Keratinocyte (primary cell): ENCODE data around the gene UMODL1. TPM values are rescaled to one million over a fixed set of nuclear protein-coding genes. Genes with fewer than 3 reads are reported as not detected.

Source experiments
- DNase-seq: peaks from one replicate; pipeline ENCODE4 v3.0.0-alpha.2; 2011; ENCODE audit warnings: low read depth, missing footprints, low spot score
- FAIRE-seq: peaks from 2 replicates; lab custom pipeline; 2011; peaks lifted over from hg19 to GRCh38; lab: Jason Lieb, UNC
- H2AFZ ChIP-seq: 2 replicates; pipeline ENCODE4 v1.6.0; 2012; ENCODE audit warnings: low read length, control low read depth, inconsistent platforms; ENCODE audit not compliant: control insufficient read depth
- H3K27ac ChIP-seq: 2 replicates; pipeline ENCODE4 v1.5.1; 2011; ENCODE audit warnings: low read length; ENCODE audit not compliant: control insufficient read depth, insufficient read depth
- H3K27me3 ChIP-seq: 3 replicates; pipeline ENCODE4 v1.6.0; 2011; ENCODE audit warnings: low read length; ENCODE audit not compliant: control insufficient read depth, insufficient read depth; ENCODE audit errors: extremely low read depth
- H3K36me3 ChIP-seq, 2 experiments: 2 replicates in 1 of 2; 3 replicates in 1 of 2; pipeline ENCODE4 v1.5.1; 2011; ENCODE audit warnings: low read length in 2 of 2, mild to moderate bottlenecking in 1 of 2; ENCODE audit not compliant: control insufficient read depth in 2 of 2, insufficient read depth in 2 of 2; ENCODE audit errors: extremely low read depth in 1 of 2
- H3K4me1 ChIP-seq: 3 replicates; pipeline ENCODE4 v1.5.1; 2011; ENCODE audit warnings: low read length; ENCODE audit not compliant: control insufficient read depth, insufficient read depth; ENCODE audit errors: extremely low read depth
- H3K4me2 ChIP-seq: 3 replicates; pipeline ENCODE4 v1.6.0; 2011; ENCODE audit warnings: low read depth, low read length; ENCODE audit not compliant: control insufficient read depth, insufficient read depth; ENCODE audit errors: extremely low read depth
- H3K4me3 ChIP-seq, 3 experiments: fragments of 200-600 bp in 1 of 3; sonication (generic) in 1 of 3; 2 replicates in 2 of 3; 3 replicates in 1 of 3; pipeline ENCODE4 v1.5.1; 2011 to 2016; ENCODE audit warnings: low read length in 3 of 3, mild to moderate bottlenecking in 3 of 3, control low read depth in 2 of 3, inconsistent platforms in 1 of 3, low read depth in 1 of 3, mixed read lengths in 1 of 3, mixed run types in 1 of 3, moderate library complexity in 1 of 3; ENCODE audit not compliant: control insufficient read depth in 2 of 3, insufficient read depth in 2 of 3; ENCODE audit errors: extremely low read depth in 1 of 3
- H3K79me2 ChIP-seq: 2 replicates; pipeline ENCODE4 v1.6.0; 2012; ENCODE audit warnings: low read length; ENCODE audit not compliant: control insufficient read depth, insufficient read depth
- H3K9ac ChIP-seq: 3 replicates; pipeline ENCODE4 v1.6.0; 2011; ENCODE audit warnings: low read length; ENCODE audit not compliant: control insufficient read depth, insufficient read depth; ENCODE audit errors: extremely low read depth
- H3K9me1 ChIP-seq: 3 replicates; pipeline ENCODE4 v1.6.0; 2011; ENCODE audit warnings: low read length; ENCODE audit not compliant: control insufficient read depth, insufficient read depth; ENCODE audit errors: extremely low read depth
- H3K9me3 ChIP-seq: 2 replicates; pipeline ENCODE4 v1.5.1; 2012; ENCODE audit warnings: low read depth, low read length; ENCODE audit not compliant: control insufficient read depth
- H4K20me1 ChIP-seq: 3 replicates; pipeline ENCODE4 v1.6.0; 2011; ENCODE audit warnings: low read length; ENCODE audit not compliant: control insufficient read depth, insufficient read depth; ENCODE audit errors: extremely low read depth
- CTCF ChIP-seq, 3 experiments: IDR thresholded peaks in 1 of 3; conservative IDR thresholded peaks in 1 of 3; optimal IDR thresholded peaks in 1 of 3; 2 replicates in 2 of 3; 3 replicates in 1 of 3; pipeline versions ENCODE3 to v1.5.1; 2011; ENCODE audit warnings: low read length in 3 of 3, mild to moderate bottlenecking in 3 of 3, moderate library complexity in 2 of 3, control low read depth in 1 of 3, inconsistent platforms in 1 of 3; ENCODE audit not compliant: insufficient read depth in 2 of 3; ENCODE audit errors: extremely low read depth in 1 of 3
- EZH2 ChIP-seq: IDR thresholded peaks from one replicate; pipeline ENCODE4 v1.6.1; 2012; ENCODE audit warnings: inconsistent platforms, mild to moderate bottlenecking, low read length, moderate library complexity
- dilution Hi-C: fragments of 300-500 bp; cut with MboI; formaldehyde crosslinking; loops from one replicate; pipeline ENCODE4 v1.7.0; 2020; ENCODE audit warnings: low sequenced_read_pairs; ENCODE audit not compliant: extremely low pct_ligation_motif_present
- polyA plus RNA-seq, 5 experiments: library from polyadenylated mRNA; depleted of rRNA in 3 of 5; stranded (reverse) in 3 of 5; stranded (forward) in 1 of 5; unstranded in 1 of 5; fragments of >200 nt; gene quantifications; 1 replicate in 1 of 5; 2 replicates in 3 of 5; 3 replicates in 1 of 5; pipeline versions ENCODE4 v1.2.1 to v1.2.3, GENCODE V29; 2011 to 2012; ENCODE audit warnings: missing spikeins in 2 of 5, low read depth in 1 of 5, low replicate concordance in 1 of 5

UMODL1 gene
- polyA plus RNA-seq, 1 donor (not counting 4 experiments of a cell fraction or from before 2014, with no cell fraction given) = 0.03 TPM

GRCh38 chr21:42080788-42081083 is 9.6 kb downstream of the UMODL1 start:
- no peak overlapping the region for H3K4me2 ChIP-seq
- FAIRE-seq = peak; percentile 66

GRCh38 chr21:42081138-42081537 is 10.0 kb downstream of the UMODL1 start:
- H3K9me1 ChIP-seq = no peaks in the 10 kb centered on the region
- H3K4me2 ChIP-seq = no peak overlapping the region
- H3K27me3 ChIP-seq = peaks cover 9% of the 10 kb centered on the region
- no peak overlapping the region for H2AFZ ChIP-seq
- no peaks in the 10 kb centered on the region for H3K36me3 ChIP-seq
- no peak overlapping the region for H3K9ac ChIP-seq
- H4K20me1 ChIP-seq = no peaks in the 10 kb centered on the region
- dilution Hi-C loops = no loop called here
- FAIRE-seq = no peak
- H3K27ac ChIP-seq = no peak overlapping the region
- no peak for DNase-seq
- TF ChIP-seq CTCF (optimal IDR thresholded peaks at IDR 0.05 in 1 of 3, IDR thresholded peaks at IDR 0.05 in 1 of 3, conservative IDR thresholded peaks at IDR 0.05 in 1 of 3; ENCODE audit: extremely low read depth in 1 of 3, insufficient read depth in 2 of 3, low read length in 3 of 3) = no peak
- no peak for TF ChIP-seq EZH2
- H3K9me3 ChIP-seq = no peaks in the 10 kb centered on the region
- H3K4me1 ChIP-seq = peaks cover 13% of the 10 kb centered on the region
- H3K79me2 ChIP-seq = no peaks in the 10 kb centered on the region
- H3K4me3 ChIP-seq = no peak overlapping the region

More at GRCh38 chr21:42080788-42081083, 9.6 kb downstream of the UMODL1 start:
- no peak overlapping the region for H2AFZ ChIP-seq
- peaks cover 13% of the 10 kb centered on the region for H3K4me1 ChIP-seq
- H3K36me3 ChIP-seq = no peaks in the 10 kb centered on the region
- no peaks in the 10 kb centered on the region for H3K9me3 ChIP-seq
- no peaks in the 10 kb centered on the region for H4K20me1 ChIP-seq
- H3K9ac ChIP-seq = no peak overlapping the region
- dilution Hi-C loops = no loop called here
- DNase-seq = no peak
- TF ChIP-seq EZH2 (no peak), CTCF (optimal IDR thresholded peaks at IDR 0.05 in 1 of 3, IDR thresholded peaks at IDR 0.05 in 1 of 3, conservative IDR thresholded peaks at IDR 0.05 in 1 of 3; ENCODE audit: extremely low read depth in 1 of 3, insufficient read depth in 2 of 3, low read length in 3 of 3) (no peak)
- H3K27ac ChIP-seq = no peak overlapping the region
- H3K9me1 ChIP-seq = no peaks in the 10 kb centered on the region
- H3K4me3 ChIP-seq = no peak overlapping the region
- H3K79me2 ChIP-seq = no peaks in the 10 kb centered on the region
- H3K27me3 ChIP-seq = peaks cover 9% of the 10 kb centered on the region
